GM18873 (cell line): ENCODE measurements around the gene CTXN1.
"Not testable (repeated sequence)": the region's sequence is repeated elsewhere in the genome, so short reads cannot be mapped to it uniquely, and the experiment has no call there.

ENCODE experiments used
- ATAC-seq: cut with Tn5 transposase; IDR thresholded peaks from one replicate; pipeline ENCODE4 v1.9.1; 2021; ENCODE audit warnings: mild to moderate bottlenecking, moderate library complexity, moderate number of reproducible peaks; ENCODE audit not compliant: unreplicated experiment, low FRiP score

CTXN1 gene

GRCh38 chr19:7904074-7905020 is 21.6 kb downstream of the CTXN1 start:
- ATAC-seq: peak; percentile 8

GRCh38 chr19:7903244-7904073 is 22.5 kb downstream of the CTXN1 start, which contains the start of gene MAP2K7:
TSS of gene MAP2K7 (plus strand) at chr19:7903877. CDS start at chr19:7903945, 68 bp downstream.
- peak; percentile 84 for ATAC-seq

GRCh38 chr19:7902796-7903243 is 23.1 kb downstream of the CTXN1 start:
- no peak for ATAC-seq

GRCh38 chr19:7901337-7901736 is 24.6 kb downstream of the CTXN1 start:
- no peak for ATAC-seq

- ATAC-seq: no peak
These were observed 25.0 kb downstream of the CTXN1 start for GRCh38 chr19:7900931-7901330.

DNA sequence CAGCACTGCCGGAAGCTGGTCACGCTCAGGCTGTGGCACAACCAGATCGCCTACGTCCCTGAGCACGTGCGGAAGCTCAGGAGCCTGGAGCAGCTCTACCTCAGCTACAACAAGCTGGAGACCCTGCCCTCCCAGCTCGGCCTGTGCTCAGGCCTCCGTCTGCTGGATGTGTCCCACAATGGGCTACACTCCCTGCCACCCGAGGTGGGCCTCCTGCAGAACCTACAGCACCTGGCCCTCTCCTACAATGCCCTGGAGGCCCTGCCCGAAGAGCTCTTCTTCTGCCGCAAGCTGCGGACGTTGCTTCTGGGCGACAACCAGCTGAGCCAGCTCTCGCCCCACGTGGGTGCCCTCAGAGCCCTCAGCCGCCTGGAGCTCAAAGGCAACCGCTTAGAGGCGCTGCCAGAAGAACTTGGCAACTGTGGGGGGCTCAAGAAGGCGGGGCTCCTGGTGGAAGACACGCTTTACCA is 25.5 kb downstream of the CTXN1 start:
- ATAC-seq: no peak

DNA sequence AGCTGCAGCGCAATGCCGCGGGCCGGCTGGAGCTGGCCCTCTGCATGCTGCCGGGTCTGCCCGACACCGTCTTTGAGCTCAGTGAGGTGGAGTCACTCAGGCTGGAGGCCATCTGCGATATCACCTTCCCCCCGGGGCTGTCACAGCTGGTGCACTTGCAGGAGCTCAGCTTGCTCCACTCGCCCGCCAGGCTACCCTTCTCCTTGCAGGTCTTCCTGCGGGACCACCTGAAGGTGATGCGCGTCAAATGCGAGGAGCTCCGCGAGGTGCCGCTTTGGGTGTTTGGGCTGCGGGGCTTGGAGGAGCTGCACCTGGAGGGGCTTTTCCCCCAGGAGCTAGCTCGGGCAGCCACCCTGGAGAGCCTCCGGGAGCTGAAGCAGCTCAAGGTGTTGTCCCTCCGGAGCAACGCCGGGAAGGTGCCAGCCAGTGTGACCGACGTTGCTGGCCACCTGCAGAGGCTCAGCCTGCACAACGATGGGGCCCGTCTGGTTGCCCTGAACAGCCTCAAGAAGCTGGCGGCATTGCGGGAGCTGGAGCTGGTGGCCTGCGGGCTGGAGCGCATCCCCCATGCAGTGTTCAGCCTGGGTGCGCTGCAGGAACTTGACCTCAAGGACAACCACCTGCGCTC is 26.1 kb downstream of the CTXN1 start:
- ATAC-seq: no peak

GRCh38 chr19:7898967-7899366 is 27.0 kb downstream of the CTXN1 start:
- ATAC-seq: no peak

DNA sequence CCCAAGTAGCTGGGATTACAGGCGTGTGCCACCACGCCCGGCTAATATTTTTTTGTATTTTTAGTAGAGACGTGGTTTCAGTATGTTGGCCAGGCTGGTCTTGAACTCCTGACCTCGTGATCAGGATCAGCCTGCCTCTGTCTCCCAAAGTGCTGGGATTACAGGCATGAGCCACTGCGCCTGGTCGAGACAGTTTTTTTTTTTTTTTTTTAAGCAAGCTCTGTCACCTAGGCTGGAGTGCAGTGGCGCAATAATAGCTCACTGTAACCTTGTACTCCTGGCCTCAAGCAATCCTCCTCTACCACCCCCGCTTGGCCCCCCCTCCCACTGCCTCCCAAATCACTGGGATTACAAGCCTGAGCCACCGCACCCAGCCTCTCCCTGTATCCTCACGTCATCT is 28.6 kb downstream of the CTXN1 start:
- no peak for ATAC-seq

DNA sequence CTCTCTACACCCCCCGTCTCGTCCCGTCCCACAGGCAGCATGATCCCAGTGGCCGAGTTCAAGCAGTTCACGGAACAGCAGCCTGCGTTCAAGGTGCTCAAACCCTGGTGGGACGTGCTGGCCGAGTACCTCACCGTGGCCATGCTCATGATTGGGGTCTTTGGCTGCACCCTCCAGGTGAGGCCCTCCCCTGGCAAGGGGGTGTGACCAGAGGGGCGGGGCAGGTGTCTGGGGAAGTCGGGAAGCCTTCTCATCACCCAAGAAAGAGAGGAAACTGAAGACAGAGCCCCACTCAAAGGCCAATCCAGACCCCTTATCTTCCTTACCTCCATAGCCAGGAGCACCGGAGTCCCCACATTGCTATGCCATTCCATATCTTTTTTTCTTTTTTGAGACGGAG is 30.4 kb downstream of the CTXN1 start:
- no peak for ATAC-seq

- ATAC-seq: no peak
These were observed 31.2 kb downstream of the CTXN1 start for GRCh38 chr19:7894612-7895309.

GRCh38 chr19:7893362-7894101 is 32.4 kb downstream of the CTXN1 start:
- ATAC-seq: not testable (repeated sequence)

- ATAC-seq: no peak
These were observed 37.1 kb downstream of the CTXN1 start for GRCh38 chr19:7888826-7889217.

GRCh38 chr19:7888145-7888825 is 37.6 kb downstream of the CTXN1 start, which contains the start of gene LRRC8E:
TSS of gene LRRC8E (plus strand) at chr19:7888510. CDS start at chr19:7895604, 7,094 bp downstream.
- ATAC-seq: no peak

- no peak for ATAC-seq
These were observed 38.4 kb downstream of the CTXN1 start for GRCh38 chr19:7887408-7888144.

- ATAC-seq: no peak
These were observed 40.1 kb downstream of the CTXN1 start for GRCh38 chr19:7885818-7886217.

DNA sequence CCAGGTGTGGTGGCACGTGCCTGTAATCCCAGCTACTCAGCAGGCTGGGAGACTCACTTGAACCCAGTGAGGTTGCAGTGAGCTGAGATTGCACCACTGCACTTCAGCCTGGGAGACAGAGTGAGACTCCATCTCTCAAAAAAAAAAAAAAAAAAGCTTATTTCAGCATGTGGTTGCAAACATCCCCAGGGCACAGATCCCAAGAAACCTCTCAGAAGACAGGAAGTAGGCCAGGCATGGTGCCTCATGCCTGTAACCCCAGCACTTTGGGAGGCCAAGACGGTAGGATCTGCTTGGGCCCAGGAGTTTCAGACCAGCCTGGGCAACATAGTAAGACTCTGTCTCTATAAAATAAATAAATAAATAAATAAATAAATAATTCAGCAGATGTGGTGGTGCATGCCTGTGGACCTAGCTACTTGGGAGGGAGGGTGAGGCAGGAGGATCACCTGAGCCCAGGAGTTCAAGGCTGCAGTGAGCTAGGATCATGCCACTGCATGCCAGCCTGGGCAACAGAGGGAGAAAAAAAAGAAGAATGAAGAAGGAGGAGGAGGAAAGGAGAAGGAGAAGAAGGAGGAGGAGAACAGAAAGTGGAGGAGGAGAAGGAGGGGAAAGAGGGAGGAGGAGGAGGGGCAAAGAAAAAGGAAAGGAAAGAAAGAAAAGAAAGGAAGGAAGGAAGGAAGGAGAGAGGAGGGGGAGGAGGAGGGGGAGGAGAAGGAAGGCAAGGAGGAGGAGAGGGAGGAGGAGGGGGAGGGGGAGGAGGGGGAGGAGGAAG is 42.0 kb downstream of the CTXN1 start:
- no peak for ATAC-seq
